Fibroblast of mammary gland (primary cell): ENCODE results near the gene CYB5B.

ENCODE experiments used
- DNase-seq: peaks from one replicate; pipeline ENCODE4 v3.0.0-alpha.2; 2010; ENCODE audit warnings: low read depth
- H3K4me3 ChIP-seq: 2 replicates; pipeline ENCODE4 v1.5.1; 2011; ENCODE audit warnings: low read depth, mild to moderate bottlenecking, low read length, moderate library complexity; ENCODE audit not compliant: control insufficient read depth
- TF ChIP-seq, protein P1 (sequence below): conservative IDR thresholded peaks from 2 replicates; pipeline ENCODE4 v1.5.1; 2011; ENCODE audit warnings: low read depth, low read length, inconsistent platforms; ENCODE audit not compliant: control insufficient read depth, insufficient read depth

The CYB5B gene

DNA sequence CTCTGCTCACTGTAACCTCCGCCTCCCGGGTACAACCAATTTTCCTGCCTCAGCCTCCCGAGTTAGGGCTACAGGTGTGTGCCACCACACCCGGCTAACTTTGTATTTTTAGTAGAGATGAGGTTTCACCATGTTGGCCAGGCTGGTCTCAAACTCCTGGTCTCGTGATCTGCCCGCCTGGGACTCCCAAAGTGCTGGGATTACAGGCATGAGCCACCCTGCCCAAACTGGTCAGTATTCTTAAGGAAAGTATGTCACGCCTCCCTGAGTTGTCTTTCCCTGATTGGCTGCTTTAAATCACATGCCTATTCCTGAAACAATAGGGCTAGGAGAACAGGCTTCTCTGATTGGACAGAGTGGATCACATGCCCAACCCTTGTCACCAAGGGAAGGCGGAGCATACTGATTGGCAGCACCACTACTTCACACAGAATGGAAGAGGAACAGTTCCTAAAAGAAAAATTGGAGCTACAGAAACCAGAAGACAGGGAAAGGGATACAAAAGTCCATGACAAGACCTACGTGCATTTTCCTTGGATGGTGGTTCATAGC, 17.6 kb upstream of the CYB5B start:
- no peak for DNase-seq
- TF ChIP-seq, protein P1, sequence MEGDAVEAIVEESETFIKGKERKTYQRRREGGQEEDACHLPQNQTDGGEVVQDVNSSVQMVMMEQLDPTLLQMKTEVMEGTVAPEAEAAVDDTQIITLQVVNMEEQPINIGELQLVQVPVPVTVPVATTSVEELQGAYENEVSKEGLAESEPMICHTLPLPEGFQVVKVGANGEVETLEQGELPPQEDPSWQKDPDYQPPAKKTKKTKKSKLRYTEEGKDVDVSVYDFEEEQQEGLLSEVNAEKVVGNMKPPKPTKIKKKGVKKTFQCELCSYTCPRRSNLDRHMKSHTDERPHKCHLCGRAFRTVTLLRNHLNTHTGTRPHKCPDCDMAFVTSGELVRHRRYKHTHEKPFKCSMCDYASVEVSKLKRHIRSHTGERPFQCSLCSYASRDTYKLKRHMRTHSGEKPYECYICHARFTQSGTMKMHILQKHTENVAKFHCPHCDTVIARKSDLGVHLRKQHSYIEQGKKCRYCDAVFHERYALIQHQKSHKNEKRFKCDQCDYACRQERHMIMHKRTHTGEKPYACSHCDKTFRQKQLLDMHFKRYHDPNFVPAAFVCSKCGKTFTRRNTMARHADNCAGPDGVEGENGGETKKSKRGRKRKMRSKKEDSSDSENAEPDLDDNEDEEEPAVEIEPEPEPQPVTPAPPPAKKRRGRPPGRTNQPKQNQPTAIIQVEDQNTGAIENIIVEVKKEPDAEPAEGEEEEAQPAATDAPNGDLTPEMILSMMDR, result no peak

GRCh38 chr16:69407702-69408323, 16.6 kb upstream of the CYB5B start:
- DNase-seq, result no peak
- no peak overlapping the region for H3K4me3 ChIP-seq
- TF ChIP-seq, protein P1, result no peak

More for the DNA sequence above, 17.6 kb upstream of the CYB5B start:
- H3K4me3 ChIP-seq, result no peak overlapping the region

- H3K4me3 ChIP-seq, result no peak overlapping the region
- no peak for DNase-seq
- TF ChIP-seq, protein P1, result no peak
Observed at GRCh38 chr16:69408475-69408874, 15.9 kb upstream of the CYB5B start.

- H3K4me3 ChIP-seq, result no peak overlapping the region
- peak; percentile 93 for DNase-seq
- TF ChIP-seq, protein P1, result no peak
Observed at GRCh38 chr16:69410219-69410990, 14.0 kb upstream of the CYB5B start.

- no peak for DNase-seq
- H3K4me3 ChIP-seq, result no peak overlapping the region
- TF ChIP-seq, protein P1, result no peak
Observed at GRCh38 chr16:69411064-69411985, 13.1 kb upstream of the CYB5B start.

DNA sequence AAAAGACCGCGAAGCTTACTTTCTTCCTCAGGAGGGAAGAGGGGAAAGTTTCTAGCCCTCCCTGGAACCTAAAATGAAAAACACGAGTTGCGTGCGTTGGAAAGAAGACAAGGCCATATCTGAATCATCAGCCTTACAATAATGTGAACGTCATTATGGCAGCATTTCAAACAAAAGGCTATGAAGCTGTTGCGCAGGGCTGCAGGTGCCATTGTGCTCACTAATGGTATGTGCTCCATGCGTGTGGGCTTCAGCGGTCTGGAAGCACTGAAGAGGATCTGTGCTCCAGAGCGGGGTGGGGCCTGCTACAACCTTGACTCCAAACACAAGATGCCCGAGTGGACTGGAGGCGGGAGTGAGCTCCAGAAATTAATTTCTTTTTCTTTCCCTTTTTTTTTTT, 12.1 kb upstream of the CYB5B start:
- DNase-seq, result peak; percentile 46
- TF ChIP-seq, protein P1, result no peak
- H3K4me3 ChIP-seq, result no peak overlapping the region
